Skin of body (tissue), 2 donors: ENCODE measurements around the gene UGT2B28. TPM values are rescaled to one million over a fixed set of nuclear protein-coding genes. Genes with fewer than 3 reads are reported as not detected.
"Not testable (repeated sequence)": the region's sequence is repeated elsewhere in the genome, so short reads cannot be mapped to it uniquely, and the experiment has no call there.

Source experiments
- DNase-seq: peaks from one replicate; lab custom pipeline; 2025; lab: John Stamatoyannopoulos, UW
- total RNA-seq: library from RNA; depleted of rRNA; stranded (reverse); fragments of >200 nt; gene quantifications from one replicate; pipeline ENCODE4 v1.2.3, GENCODE V29; 2014

UGT2B28 gene
- total RNA-seq, 1 donor from 2014 or later: not detected

GRCh38 chr4:69343114-69343513 is 62.8 kb downstream of the UGT2B28 start:
- not testable (repeated sequence) for DNase-seq

DNA sequence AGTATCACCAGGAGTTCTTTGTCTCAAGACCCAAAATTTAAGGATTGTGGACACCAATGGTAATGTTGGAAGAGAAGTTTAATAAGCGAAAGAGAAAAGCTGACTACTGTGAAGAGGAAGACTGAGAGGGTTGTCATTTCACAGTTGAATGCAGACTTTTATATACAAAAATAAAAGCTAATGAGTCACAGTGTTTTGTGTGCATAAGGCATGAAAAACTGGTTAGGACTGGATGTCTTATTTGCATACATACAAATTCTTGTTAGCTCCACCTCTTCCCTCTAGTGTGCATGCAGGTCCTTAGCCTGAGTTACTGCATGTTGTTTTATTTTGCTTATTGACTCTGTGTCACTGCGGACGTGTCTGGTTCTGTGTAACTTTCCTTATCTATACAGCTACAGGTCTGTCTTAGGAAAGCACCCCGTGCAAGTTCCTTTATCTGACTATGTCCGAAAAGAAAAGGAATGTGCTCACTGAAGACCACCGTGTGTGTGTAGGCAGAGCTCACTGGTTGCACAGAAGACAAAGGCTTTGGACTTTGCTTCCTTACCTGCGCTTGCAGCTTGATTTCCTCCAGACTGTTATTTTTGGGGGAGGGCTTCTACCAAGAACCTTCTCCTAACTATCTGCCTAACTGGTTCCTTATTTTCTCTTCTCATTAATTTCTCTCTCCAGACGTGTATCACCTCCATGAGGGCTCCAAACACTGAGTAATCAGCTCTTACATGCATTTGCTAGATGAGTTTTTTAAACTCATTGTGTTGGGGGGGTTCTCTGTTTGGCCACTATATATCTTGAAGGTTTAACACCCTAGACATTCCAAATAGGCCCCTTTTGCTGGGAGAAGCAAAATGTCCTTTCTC is 63.5 kb downstream of the UGT2B28 start:
- not testable (repeated sequence) for DNase-seq

Other genes starting within 250 kb of the UGT2B28 start
- gene UGT2B7, start 184.0 kb upstream of the UGT2B28 start, total RNA-seq: not detected
- gene UGT2B11, start 65.7 kb upstream of the UGT2B28 start, total RNA-seq: not detected
- gene UGT2B4, start 215.4 kb downstream of the UGT2B28 start, total RNA-seq: not detected